SKM-1 (cell line): ENCODE data around the gene APOBEC3C.
A peak's percentile ranks its signal among the peaks of the same experiment; 100 is the strongest.
"Not testable (repeated sequence)": the region's sequence is repeated elsewhere in the genome, so short reads cannot be mapped to it uniquely, and the experiment has no call there.

Experiments used
- DNase-seq: peaks from one replicate; lab custom pipeline; 2025; ENCODE audit not compliant: unreplicated experiment; lab: John Stamatoyannopoulos, UW

The APOBEC3C gene

DNA sequence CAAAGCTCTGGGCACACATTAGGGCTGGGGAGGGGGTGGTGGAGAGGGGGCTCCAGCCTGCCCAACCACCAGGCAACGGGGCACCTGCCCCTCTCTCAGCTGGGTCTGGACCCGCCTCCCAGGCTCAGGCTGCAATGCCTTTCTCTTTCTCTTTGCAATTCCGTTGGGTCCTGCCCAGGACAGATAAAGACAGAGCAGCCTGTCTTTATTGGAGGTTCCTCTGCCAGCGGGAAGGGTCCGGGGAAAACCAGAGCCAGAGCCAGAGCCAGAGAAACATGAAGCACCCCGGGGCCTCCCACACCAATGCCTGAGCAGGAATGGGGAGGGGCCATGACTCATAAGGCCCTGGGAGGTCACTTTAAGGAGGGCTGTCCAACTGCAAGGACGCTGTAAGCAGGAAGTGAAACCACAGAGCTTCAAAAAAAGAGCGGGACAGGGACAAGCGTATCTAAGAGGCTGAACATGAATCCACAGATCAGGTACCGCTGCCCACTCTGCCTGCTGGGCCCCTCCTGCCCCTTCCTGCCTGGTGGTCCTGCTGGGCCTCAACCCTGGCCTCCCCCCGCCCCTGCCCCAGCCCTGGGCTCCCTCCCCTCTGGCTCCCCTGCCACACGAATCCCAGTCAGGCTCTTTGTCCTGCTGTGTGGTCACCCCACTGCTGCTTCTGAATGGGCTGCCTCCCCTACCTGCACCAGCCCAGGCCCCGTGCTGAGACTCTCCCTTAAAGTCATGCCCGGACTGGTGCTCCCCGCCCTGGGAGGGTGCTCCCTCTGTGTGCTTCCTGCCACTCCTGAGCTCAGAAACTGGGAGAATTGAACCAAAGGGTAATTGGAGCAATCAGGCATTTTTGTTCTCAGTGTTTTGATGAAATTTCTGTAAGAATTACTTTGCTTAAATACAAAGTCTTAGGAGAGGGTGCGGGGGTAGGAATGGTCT lies 31.8 kb upstream of the APOBEC3C start, which contains the start of gene APOBEC3B:
Gene APOBEC3B, plus strand, starts transcription at position 356 of the 936 bp plus-strand sequence. Its CDS starts 107 bp downstream, at position 463.
- peak; percentile 74 for DNase-seq

DNA sequence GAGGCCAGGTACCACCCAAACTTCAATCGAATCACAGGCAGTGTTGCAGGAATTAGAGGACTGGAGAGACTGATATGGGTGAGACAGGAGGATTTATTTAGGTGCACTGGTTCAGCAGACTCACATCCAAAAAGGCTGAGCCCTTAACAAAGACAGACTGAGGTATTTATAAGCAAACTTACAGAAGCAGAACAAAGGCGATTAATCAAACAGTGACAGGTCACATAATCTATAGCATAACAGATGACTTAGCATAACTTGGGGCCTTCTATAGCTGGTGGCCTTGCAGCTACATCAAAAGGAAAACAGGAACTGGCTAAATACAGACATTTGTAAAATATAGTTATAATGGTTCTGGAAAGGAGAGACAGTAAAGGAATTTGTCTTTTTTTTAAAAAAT lies 29.8 kb upstream of the APOBEC3C start:
- no peak for DNase-seq

- not testable (repeated sequence) for DNase-seq
Measured at GRCh38 chr22:38984784-38985757, 29.0 kb upstream of the APOBEC3C start.

- no peak for DNase-seq
Measured at GRCh38 chr22:38986629-38987028, 27.4 kb upstream of the APOBEC3C start.

DNA sequence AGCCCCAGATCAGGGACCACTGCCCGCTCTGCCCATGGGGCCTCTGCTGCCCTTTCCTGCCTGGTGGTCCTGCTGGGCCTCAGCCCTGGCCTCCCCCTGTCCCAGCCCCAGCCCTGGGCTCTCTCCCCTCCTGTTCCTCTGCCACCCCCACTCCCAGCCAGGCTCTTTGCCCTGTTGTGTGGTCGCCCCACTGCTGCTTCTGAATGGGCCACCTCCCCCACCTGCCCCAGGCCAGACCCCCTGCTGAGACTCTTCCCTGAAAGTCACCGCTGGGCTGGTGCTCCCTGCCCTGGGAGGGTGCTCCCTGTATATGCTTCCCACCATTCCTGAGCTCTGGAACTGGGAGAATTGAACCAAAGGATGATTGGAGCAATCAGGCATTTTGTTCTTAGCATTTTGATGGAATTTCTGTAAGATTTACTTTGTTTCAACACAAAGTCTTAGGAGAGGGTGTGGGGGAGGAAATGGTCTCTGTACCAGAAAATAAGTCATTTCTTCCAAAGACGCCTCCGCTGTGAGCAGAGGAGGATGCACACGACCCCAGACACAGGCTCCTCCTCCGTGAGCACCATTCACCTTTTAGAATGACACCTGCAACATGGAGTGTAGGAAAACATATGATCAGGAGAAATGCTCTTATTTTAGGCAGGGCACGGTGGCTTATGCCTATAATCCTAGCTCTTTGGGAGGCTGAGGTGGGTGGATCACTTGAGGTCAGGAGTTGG lies 26.7 kb upstream of the APOBEC3C start:
- no peak for DNase-seq

- DNase-seq, result no peak
Measured at GRCh38 chr22:38989466-38989865, 24.6 kb upstream of the APOBEC3C start.

DNA sequence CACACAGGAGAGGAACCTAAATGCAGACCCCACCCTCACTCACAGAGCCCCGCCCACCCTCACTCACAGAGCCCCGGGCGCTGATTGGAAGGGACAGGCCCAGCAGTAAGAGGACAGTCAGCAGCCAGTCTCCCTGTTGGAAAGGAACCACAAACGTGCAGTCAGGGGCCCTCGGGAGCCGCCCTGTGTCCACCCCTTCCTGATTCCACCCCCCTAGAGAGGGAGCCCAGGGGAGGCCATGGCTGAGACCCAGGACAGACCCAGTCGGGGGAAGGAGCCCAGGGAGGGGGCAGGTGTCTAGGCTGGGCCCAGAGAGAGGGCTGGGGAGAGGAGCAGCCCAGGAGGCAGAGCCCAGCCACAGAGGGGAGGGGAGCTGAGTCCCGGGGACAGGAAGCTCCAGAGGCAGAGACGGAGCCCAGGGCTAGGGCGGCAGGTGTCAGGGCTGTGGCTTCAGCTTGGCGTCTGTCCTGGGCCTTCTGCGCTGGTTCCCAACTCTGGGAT lies 21.1 kb upstream of the APOBEC3C start:
- not testable (repeated sequence) for DNase-seq

GRCh38 chr22:38996105-38996504 lies 18.0 kb upstream of the APOBEC3C start:
- DNase-seq, result no peak

DNA sequence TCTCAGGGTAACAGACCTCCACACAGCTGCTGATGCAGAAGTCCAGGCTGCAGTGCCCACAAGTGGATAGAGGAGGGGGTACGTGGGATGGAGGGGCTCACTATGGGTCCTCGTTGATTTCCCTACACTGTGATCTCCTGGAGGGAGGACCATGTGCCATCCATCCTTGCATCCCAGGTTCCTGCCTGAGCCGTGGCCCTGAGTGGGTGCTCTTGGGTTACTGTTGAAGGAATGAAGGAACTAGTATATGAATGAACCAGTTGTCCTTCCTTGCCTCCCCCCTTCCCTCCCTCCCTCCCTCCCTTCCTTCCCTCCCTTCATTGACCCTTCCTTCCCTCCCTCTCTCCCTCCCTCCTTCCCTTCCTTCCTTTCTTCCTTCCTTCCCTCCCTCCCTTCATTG lies 16.5 kb upstream of the APOBEC3C start:
- no peak for DNase-seq

DNA sequence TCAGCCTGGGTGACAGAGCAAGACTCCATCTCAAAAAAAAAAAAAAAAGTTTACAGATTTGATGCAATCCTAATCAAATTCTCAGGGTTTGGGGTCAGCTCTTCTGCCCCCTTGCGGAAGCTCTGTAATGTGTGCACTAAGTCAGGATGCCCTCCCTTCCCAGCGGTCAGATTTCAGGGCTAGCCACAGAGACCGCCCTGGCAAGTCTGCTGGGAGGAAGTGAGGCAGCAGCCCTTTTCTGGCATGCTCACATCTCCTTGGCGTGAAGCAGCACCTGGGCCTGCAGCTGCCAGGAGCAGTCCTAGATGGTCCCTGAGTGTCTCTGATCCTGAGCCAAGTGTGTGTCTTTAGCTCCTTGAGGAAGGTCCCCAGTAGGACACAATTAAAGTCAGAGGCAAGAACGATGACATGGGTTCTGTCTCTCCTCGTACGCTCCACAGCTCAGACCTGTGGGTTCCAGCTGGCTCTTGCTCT lies 10.9 kb upstream of the APOBEC3C start:
- peak; percentile 76 for DNase-seq

GRCh38 chr22:39007177-39007576 lies 6.9 kb upstream of the APOBEC3C start:
- no peak for DNase-seq

- DNase-seq, result not testable (repeated sequence)
Measured at GRCh38 chr22:39008271-39008850, 5.7 kb upstream of the APOBEC3C start.

DNA sequence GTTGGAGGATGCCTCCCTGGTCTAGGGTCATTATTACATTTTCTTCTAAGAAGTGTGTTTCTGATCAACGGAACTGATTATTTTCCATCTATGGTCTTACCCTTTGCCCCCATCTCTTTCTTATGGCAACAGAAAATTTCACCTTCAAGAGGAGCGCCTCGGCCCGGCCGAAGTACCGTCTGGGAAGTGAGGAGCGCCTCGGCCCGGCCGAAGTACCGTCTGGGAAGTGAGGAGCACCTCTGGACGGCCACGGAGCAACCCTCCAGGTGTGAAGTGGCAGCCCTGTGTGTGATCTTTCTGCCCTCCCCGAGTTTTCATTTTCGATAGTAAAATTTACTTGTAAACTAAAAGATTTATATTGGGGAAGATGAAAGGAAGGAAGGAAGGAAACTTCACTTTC lies 3.1 kb upstream of the APOBEC3C start:
- no peak for DNase-seq

- no peak for DNase-seq
Measured at GRCh38 chr22:39012533-39013511, 1.2 kb upstream of the APOBEC3C start.

DNA sequence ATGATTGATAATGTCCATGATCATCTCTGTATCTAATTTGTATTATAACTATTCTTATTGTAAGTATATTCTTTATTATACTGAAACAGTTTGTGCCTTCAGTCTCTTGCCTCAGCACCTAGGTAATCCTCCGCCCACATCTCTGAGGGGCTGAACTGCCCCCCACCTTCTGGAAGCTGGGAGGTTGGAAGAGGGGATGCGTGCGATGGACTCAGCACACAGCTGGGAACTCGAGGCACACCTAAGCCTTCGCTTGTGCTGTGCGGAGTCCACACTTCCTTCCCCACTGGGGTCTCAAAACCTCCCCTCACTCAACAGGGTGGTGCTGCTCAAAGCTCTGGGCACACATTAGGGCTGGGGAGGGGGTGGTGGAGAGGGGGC lies 506 bp upstream of the APOBEC3C start:
- not testable (repeated sequence) for DNase-seq

- DNase-seq, result not testable (repeated sequence)
Measured at GRCh38 chr22:39014723-39015121, 665 bp downstream of the APOBEC3C start.

DNA sequence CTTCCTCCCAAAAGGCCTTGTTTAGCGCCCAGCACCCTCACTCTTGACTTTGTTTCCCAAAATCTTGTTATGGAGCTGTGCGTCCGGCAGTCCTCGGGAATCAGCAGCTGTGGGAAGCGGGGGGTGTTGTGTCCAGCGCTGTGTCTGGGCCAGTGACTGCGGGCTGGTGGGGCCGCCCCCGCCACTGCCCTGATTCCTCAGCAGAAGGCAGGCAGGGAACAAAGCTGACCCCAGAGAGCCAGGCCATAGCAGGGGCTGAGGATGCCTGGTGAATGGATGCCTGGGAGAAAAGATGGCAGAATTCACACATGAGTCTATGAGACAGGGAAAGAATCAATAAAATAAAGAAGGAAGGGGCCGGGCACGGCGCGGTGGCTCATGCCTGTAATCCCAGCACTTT lies 2.5 kb downstream of the APOBEC3C start:
- no peak for DNase-seq

DNA sequence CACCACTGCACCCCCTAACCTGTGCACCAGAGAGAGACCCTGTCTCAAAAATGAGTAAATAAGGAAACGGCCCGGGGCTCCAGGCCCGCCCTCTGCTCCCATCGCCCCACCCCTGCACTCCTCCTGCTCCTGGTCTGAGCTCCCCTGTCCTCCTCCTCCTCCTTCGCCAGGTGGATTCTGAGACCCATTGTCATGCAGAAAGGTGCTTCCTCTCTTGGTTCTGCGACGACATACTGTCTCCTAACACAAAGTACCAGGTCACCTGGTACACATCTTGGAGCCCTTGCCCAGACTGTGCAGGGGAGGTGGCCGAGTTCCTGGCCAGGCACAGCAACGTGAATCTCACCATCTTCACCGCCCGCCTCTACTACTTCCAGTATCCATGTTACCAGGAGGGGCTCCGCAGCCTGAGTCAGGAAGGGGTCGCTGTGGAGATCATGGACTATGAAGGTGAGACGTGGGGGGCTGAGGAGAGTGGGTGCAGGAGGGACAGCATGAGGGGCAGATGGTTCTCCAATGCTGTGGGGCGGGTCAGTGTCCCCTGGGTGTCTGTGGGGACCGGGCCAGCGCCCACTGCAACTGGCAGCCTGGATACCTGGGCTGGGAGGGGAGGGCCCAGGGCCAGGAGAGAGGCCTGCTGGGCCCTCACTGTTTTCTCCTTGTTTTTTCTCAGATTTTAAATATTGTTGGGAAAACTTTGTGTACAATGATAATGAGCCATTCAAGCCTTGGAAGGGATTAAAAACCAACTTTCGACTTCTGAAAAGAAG lies 3.7 kb downstream of the APOBEC3C start:
- no peak for DNase-seq
